Kidney (tissue), 14 donors: ENCODE data around the gene FBXW12. TPM values are rescaled to one million over a fixed set of nuclear protein-coding genes. Genes with fewer than 3 reads are reported as not detected.

Experiments
- DNase-seq, 5 donors: peaks; one replicate each; pipeline ENCODE4 v3.0.0-alpha.2; 2013 to 2020
- FAIRE-seq: peaks from 2 replicates; lab custom pipeline; 2012; peaks lifted over from hg19 to GRCh38; lab: Jason Lieb, UNC
- H3K27ac ChIP-seq, 2 donors: one replicate each; pipeline ENCODE4 v1.7.0; 2013; ENCODE audit warnings: low read depth in 2 of 2, low read length in 2 of 2, inconsistent platforms in 1 of 2
- H3K27me3 ChIP-seq: one replicate; pipeline ENCODE4 v1.7.1; 2013; ENCODE audit warnings: low read length, inconsistent platforms; ENCODE audit not compliant: control insufficient read depth, insufficient read depth
- H3K36me3 ChIP-seq, 3 donors: one replicate each; pipeline versions ENCODE4 v1.7.0 to v1.7.1; 2013; ENCODE audit warnings: low read length in 3 of 3, control low read depth in 1 of 3, inconsistent platforms in 1 of 3; ENCODE audit not compliant: insufficient read depth in 3 of 3, control insufficient read depth in 2 of 3
- H3K4me1 ChIP-seq, 3 donors: one replicate each; pipeline versions ENCODE4 v1.7.0 to v1.7.1; 2013; ENCODE audit warnings: low read length in 3 of 3, inconsistent platforms in 1 of 3, low read depth in 1 of 3; ENCODE audit not compliant: control insufficient read depth in 2 of 3, insufficient read depth in 2 of 3
- H3K4me3 ChIP-seq, 3 donors: one replicate each; pipeline versions ENCODE4 v1.7.0 to v1.8.1; 2013; ENCODE audit warnings: low read length in 3 of 3, control low read depth in 1 of 3, inconsistent platforms in 1 of 3
- H3K9ac ChIP-seq, 3 donors: one replicate each; pipeline versions ENCODE4 v1.7.0 to v1.7.1; 2013; ENCODE audit warnings: low read length in 3 of 3, control low read depth in 1 of 3, inconsistent platforms in 1 of 3
- H3K9me3 ChIP-seq, 3 donors: one replicate each; pipeline versions ENCODE4 v1.7.0 to v1.7.1; 2013; ENCODE audit warnings: low read length in 3 of 3, control low read depth in 1 of 3, inconsistent platforms in 1 of 3; ENCODE audit not compliant: control insufficient read depth in 2 of 3, insufficient read depth in 1 of 3
- CTCF ChIP-seq: IDR thresholded peaks from 3 replicates; pipeline ENCODE4 v1.5.1; 2012; ENCODE audit warnings: mild to moderate bottlenecking, moderate library complexity, borderline replicate concordance; ENCODE audit not compliant: insufficient read depth; ENCODE audit errors: extremely low read depth
- intact Hi-C: fragments of 100-400 bp; cut with DNase I; formaldehyde crosslinking; loops from one replicate; pipeline ENCODE4 v1.11.1; 2022
- polyA plus RNA-seq: library from polyadenylated mRNA; stranded (reverse); fragments of 350-450 nt; fragmentation: Illumina TruSeq; extraction: RNeasy Lipid Tissue Mini Kit (QIAGEN cat#74804); gene quantifications from one replicate; pipeline ENCODE4 v1.2.3, GENCODE V29; 2014; ENCODE audit warnings: low read depth, low replicate concordance; ENCODE audit not compliant: insufficient read depth
- total RNA-seq: library from RNA; stranded (reverse); fragmentation: NEBNext Ultra II Directional; extraction: Animal tissue kit (Norgen Biotek cat#: 25700); gene quantifications from one replicate; pipeline ENCODE4 v1.2.1, GENCODE V29; 2021
- donor health status: control.
- donor health status: control.
- donor health status: control.
- donor health status: control.
- donor health status: control.
- donor health status: DM: yes; HTN: yes; CAD: no.
- donor health status: Normal renal cell carcinoma (clear cell type).

FBXW12 gene
- total and polyA plus RNA-seq, 2 donors from 2014 or later = not detected

- Histone ChIP-seq H3K36me3 (no peaks in the 10 kb centered on the region), H3K4me1 (no peaks in the 10 kb centered on the region), H3K27ac (no peak overlapping the region), H3K4me3 (no peak overlapping the region), H3K9me3 (no peaks in the 10 kb centered on the region), H3K27me3 (no peaks in the 10 kb centered on the region), H3K9ac (no peak overlapping the region)
- DNase-seq = no peak
- intact Hi-C loops = no loop called here
- TF ChIP-seq CTCF = no peak
- FAIRE-seq = no peak
Observed at GRCh38 chr3:48344867-48345507, 27.0 kb upstream of the FBXW12 start.

GRCh38 chr3:48345946-48346572, 26.0 kb upstream of the FBXW12 start:
- Histone ChIP-seq H3K27me3 (no peaks in the 10 kb centered on the region), H3K9me3 (no peaks in the 10 kb centered on the region), H3K9ac (no peak overlapping the region), H3K4me3 (no peak overlapping the region), H3K36me3 (no peaks in the 10 kb centered on the region), H3K4me1 (no peaks in the 10 kb centered on the region), H3K27ac (no peak overlapping the region)
- DNase-seq (no peak), FAIRE-seq (no peak)
- intact Hi-C loops = no loop called here
- no peak for TF ChIP-seq CTCF

- DNase-seq (no peak), FAIRE-seq (no peak)
- H3K27ac ChIP-seq = no peak overlapping the region
- no peaks in the 10 kb centered on the region for H3K4me1 ChIP-seq
- intact Hi-C loops = no loop called here
- no peak overlapping the region for H3K9ac ChIP-seq
- no peaks in the 10 kb centered on the region for H3K9me3 ChIP-seq
- no peaks in the 10 kb centered on the region for H3K27me3 ChIP-seq
- no peak overlapping the region for H3K4me3 ChIP-seq
- no peak for TF ChIP-seq CTCF
- H3K36me3 ChIP-seq = no peaks in the 10 kb centered on the region
Observed at GRCh38 chr3:48347500-48347899, 24.5 kb upstream of the FBXW12 start.
